ENCODE measurements around the gene DIPK1A. TPM values are rescaled to one million over a fixed set of nuclear protein-coding genes. Genes with fewer than 3 reads are reported as not detected.
"Not testable (repeated sequence)": the region's sequence is repeated elsewhere in the genome, so short reads cannot be mapped to it uniquely, and the experiment has no call there.

Gene DIPK1A
- total RNA-seq, 1 donor from 2014 or later: 7.5 TPM

DNA sequence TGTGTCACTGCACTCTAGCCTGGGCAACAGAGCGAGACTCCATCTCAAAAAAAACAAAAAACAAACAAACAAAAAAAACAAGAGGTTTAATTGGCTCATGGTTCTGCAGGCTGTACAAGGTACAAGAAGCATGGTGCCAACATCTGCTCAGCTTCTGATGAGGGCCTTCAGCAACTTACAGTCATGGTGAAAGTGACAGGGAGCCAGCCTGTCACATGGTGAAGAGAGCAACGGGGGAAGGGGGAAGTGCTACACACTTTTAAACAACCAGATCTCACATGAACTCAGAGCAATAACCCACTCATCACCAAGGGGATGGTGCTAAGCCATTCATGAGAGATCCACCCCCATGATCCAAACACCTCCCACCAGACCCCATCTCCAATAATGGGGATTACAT, 63.2 kb downstream of the DIPK1A start:
- DNase-seq (ENCODE audit: low spot score); intact Hi-C loops (cut with DNase I): not testable (repeated sequence)

- DNase-seq (ENCODE audit: low spot score): no peak
- intact Hi-C loops (cut with DNase I): no loop called here
These were observed 73.8 kb downstream of the DIPK1A start for GRCh38 chr1:92887465-92887864.

DNA sequence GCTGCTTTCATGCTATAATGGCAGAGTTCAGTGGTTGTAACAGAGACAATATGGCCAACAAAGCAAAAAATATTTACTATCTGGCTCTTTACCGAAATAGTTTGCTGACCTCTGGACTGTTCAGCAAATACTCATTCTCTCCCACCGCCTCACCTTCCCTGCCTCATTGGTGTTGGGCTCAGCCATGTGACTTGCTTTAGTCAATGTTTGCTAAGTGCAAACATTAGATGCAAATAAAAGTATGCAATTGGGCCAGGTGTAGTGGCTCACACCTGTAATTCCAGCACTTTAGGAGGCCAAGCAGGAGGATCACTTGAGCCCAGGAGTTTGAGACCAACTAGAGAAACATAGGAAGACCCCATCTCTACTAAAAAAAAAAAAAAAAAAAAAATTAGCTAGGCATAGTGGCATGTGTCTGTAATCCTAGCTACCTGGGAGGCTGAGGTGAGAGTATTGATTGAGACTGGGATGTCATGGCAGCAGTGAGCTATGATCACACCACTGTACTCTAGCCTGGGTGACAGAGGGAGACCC, 74.3 kb downstream of the DIPK1A start:
- DNase-seq (ENCODE audit: low spot score): no peak
- intact Hi-C loops (cut with DNase I): no loop called here

GRCh38 chr1:92884195-92884594, 77.1 kb downstream of the DIPK1A start:
- intact Hi-C loops (cut with DNase I): no loop called here

GRCh38 chr1:92883297-92883696, 78.0 kb downstream of the DIPK1A start:
- intact Hi-C loops (cut with DNase I): no loop called here
- no peak for DNase-seq (ENCODE audit: low spot score)

More at GRCh38 chr1:92884195-92884594, 77.1 kb downstream of the DIPK1A start:
- DNase-seq (ENCODE audit: low spot score): no peak

GRCh38 chr1:92882819-92883218, 78.4 kb downstream of the DIPK1A start:
- no peak for DNase-seq (ENCODE audit: low spot score)
- intact Hi-C loops (cut with DNase I): no loop called here

- intact Hi-C loops (cut with DNase I): no loop called here
These were observed 79.9 kb downstream of the DIPK1A start for GRCh38 chr1:92881391-92881790.

DNA sequence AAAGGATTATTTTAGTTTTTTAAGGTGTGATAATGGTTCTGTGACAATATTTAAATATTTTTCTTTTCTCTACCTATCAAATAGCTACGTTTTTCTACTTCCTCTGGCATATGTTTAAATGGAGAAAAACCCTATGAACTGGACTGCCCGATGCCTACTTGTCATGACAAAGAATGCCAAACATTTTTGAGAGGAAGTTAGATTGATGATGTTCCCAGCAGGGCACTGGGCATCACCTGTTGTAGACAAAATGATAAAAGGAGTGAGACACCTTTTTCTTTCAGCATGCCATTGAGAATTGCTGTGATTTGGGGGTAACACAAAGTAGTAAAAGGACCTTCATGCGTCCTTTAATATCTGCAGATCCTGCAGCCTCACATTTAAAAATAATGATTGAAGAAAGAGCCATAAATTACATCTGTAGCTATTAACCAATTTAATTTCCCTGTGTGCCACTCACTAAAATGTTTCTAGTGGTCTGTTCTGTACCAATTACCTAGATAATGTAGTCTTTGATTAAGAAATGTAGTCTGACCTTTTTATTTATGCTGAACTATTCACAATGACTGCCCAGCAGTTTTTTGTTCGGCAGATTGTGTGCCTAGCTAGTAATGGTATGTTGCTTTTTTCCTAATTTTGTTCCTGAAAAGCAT, 81.8 kb downstream of the DIPK1A start:
- intact Hi-C loops (cut with DNase I): no loop called here
- DNase-seq (ENCODE audit: low spot score): no peak

More at GRCh38 chr1:92881391-92881790, 79.9 kb downstream of the DIPK1A start:
- no peak for DNase-seq (ENCODE audit: low spot score)

DNA sequence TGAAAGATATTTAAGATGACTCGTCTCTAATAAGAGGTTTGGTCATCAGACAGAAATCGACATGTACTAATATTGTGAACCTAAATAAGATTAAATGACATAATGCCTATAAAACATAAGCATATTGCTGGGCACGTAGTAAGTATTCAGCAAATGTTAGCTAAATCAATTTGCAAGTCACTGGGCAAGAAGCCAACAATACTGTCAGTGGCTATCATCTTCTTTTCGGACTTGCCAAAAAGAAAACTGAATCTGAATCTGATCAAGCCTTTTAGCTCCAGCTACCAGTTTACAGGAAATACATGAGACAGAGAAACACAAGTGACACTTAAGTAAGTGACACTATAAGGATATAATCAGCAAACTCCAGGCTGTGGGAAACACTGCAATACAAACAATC, 83.5 kb downstream of the DIPK1A start:
- intact Hi-C loops (cut with DNase I): no loop called here
- DNase-seq (ENCODE audit: low spot score): no peak

GRCh38 chr1:92877081-92877711, 84.1 kb downstream of the DIPK1A start:
- no peak for DNase-seq (ENCODE audit: low spot score)
- intact Hi-C loops (cut with DNase I): no loop called here

DNA sequence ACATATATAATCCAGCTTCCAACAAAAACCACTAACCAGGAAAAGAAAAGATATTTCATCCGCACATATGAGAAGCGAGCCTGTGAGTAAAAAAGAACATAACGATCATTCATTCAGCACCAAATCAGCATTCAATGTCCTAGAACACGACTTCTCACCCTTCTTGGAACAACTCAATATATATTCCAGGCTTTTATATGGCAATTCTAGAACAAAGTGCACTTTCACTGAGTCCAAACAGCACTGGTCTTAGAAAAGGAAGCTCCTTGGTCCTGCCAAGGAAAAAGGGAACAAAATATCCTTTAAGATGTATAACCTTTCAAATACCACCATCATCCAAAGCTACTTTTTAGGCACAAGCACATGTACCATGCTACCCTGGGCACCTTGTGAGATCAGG, 84.9 kb downstream of the DIPK1A start:
- no peak for DNase-seq (ENCODE audit: low spot score)
- intact Hi-C loops (cut with DNase I): no loop called here

GRCh38 chr1:92874987-92875386, 86.3 kb downstream of the DIPK1A start:
- intact Hi-C loops (cut with DNase I): no loop called here
- no peak for DNase-seq (ENCODE audit: low spot score)

DNA sequence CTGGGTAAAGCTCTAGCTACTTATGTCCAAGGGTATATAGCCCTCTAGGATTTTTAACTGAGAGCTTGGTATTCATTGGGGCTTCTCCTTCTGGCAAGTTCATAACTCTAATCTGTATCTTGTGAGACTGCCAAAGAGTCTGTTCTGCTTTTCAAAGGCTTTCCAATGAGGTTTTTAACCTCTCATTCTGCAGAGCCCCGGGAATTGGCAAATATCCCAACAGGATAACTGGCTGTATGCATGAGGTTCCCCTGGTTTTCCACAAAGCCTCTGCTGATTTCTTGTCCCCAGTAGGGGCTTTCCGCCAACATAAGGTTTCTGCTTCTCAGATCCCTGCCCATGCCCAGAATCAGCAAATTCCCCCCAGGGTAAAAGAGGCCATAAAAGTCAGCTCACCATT, 88.5 kb downstream of the DIPK1A start:
- no peak for DNase-seq (ENCODE audit: low spot score)
- intact Hi-C loops (cut with DNase I): no loop called here

DNA sequence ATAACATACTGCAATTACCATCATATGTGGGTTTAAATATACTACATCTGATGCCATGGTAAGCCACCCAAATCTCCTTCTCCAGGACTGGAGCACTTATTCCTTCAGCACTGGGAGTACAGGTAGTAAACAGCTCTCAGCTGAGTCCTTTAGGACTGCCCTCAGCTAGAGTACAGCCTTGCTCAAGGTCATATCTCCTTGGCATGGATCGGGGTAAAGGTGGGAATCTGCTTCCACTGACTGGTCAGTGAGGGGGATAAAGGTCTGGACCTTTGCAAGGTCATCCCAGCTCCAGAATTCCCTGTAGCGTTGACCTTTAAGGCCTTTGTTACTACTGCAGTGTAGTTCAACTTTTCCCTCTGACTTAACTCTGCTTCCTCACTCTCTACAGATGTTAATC, 90.7 kb downstream of the DIPK1A start:
- DNase-seq (ENCODE audit: low spot score): no peak
- intact Hi-C loops (cut with DNase I): no loop called here

GRCh38 chr1:92864131-92864530, 97.1 kb downstream of the DIPK1A start:
- no peak for DNase-seq (ENCODE audit: low spot score)
- intact Hi-C loops (cut with DNase I): no loop called here

DNA sequence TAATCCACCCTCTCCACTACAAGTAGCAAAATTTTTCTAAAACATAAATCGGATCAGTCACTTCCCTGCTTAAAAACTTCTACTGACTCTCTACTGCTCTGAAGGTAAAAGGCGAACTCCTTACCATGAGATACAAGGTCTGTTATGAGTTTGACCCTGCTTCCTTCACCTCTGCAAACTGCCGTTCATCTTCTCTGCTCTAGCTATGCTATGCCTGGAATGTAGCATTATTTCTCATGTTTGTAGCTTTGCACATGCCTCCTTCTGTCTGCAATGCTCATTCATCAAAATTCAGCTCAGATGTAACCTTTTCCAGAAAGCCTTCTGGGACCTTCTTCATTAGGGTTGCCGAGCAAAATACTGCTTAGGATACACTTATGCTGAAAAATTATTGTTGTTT, 98.7 kb downstream of the DIPK1A start:
- DNase-seq (ENCODE audit: low spot score): no peak
- intact Hi-C loops (cut with DNase I): no loop called here

- no peak for DNase-seq (ENCODE audit: low spot score)
- intact Hi-C loops (cut with DNase I): loop anchor here (1.0 to 5.0 kb wide), 4 partner anchors 83 to 203 kb away; partner anchors contain the start of gene DIPK1A
These were observed 101.7 kb downstream of the DIPK1A start for GRCh38 chr1:92859400-92860039.

- intact Hi-C loops (cut with DNase I): loop anchor here (1.0 to 5.0 kb wide), 4 partner anchors 84 to 204 kb away; partner anchors contain the start of gene DIPK1A
- no peak for DNase-seq (ENCODE audit: low spot score)
These were observed 102.5 kb downstream of the DIPK1A start for GRCh38 chr1:92858564-92859399.

DNA sequence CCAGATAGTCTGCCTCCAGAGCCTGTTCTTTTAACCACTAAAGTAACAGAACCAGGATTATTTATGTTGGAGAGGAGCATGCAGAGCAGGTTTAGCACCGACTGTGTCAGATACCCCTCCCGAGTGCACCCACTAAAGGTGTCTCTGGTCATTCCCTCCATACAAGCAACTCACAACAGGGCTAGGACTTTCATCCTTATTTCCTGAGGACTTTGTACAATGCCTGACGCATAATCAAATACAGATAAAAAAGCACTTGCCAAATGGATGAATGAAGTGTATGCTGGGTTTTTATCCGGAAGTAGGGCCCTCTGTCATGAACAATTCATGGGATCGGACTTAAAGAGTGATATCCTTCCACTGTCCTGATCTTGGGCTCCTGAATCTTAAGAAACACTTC, 103.4 kb downstream of the DIPK1A start:
- intact Hi-C loops (cut with DNase I): loop anchor here (2.0 to 5.0 kb wide), 3 partner anchors 84 to 204 kb away; partner anchors contain the start of gene DIPK1A
- DNase-seq (ENCODE audit: low spot score): no peak

- no peak for DNase-seq (ENCODE audit: low spot score)
- intact Hi-C loops (cut with DNase I): loop anchor here (5.0 kb wide), 2 partner anchors 87 to 207 kb away; no protein-coding TSS in a partner anchor
These were observed 106.0 kb downstream of the DIPK1A start for GRCh38 chr1:92855236-92855635.

Data from cardiac septum (tissue), 1 donor.